WTC11 (cell line): Measurements from ENCODE around the gene QKI.

Source experiments
- ATF2 ChIP-seq: sonication (generic); formaldehyde crosslinking; IDR thresholded peaks from 2 replicates; pipeline ENCODE4 v1.8.1; 2022; ENCODE audit warnings: low read depth, missing genetic modification reagents, borderline replicate concordance
- CREM ChIP-seq: sonication (generic); formaldehyde crosslinking; IDR thresholded peaks from 2 replicates; pipeline ENCODE4 v1.8.1; 2022; ENCODE audit warnings: mild to moderate bottlenecking, missing genetic modification reagents, moderate library complexity
- CTCF ChIP-seq: fragments of 200-600 bp; IDR thresholded peaks from 2 replicates; pipeline ENCODE4 v1.8.0; 2022; ENCODE audit warnings: antibody characterized with exemption
- E2F1 ChIP-seq: sonication (generic); formaldehyde crosslinking; IDR thresholded peaks from 2 replicates; pipeline ENCODE4 v1.8.0; 2022; ENCODE audit warnings: mild to moderate bottlenecking, missing genetic modification reagents
- FOXP4 ChIP-seq: sonication (generic); formaldehyde crosslinking; IDR thresholded peaks from 2 replicates; pipeline ENCODE4 v1.8.0; 2022; ENCODE audit warnings: mild to moderate bottlenecking, missing genetic modification reagents
- MAX ChIP-seq: sonication (generic); formaldehyde crosslinking; IDR thresholded peaks from 2 replicates; pipeline ENCODE4 v1.8.0; 2022; ENCODE audit warnings: mild to moderate bottlenecking, missing genetic modification reagents
- NR3C1 ChIP-seq: sonication (generic); formaldehyde crosslinking; conservative IDR thresholded peaks from 2 replicates; pipeline ENCODE4 v1.8.1; 2023; ENCODE audit warnings: low read depth, mild to moderate bottlenecking, missing genetic modification reagents
- PREB ChIP-seq: sonication (generic); formaldehyde crosslinking; IDR thresholded peaks from 2 replicates; pipeline ENCODE4 v1.8.1; 2022; ENCODE audit warnings: mild to moderate bottlenecking, missing genetic modification reagents, moderate library complexity, borderline replicate concordance
- SP1 ChIP-seq: sonication (generic); formaldehyde crosslinking; conservative IDR thresholded peaks from 2 replicates; pipeline ENCODE4 v1.8.1; 2022; ENCODE audit warnings: missing genetic modification reagents
- STAT6 ChIP-seq: sonication (generic); formaldehyde crosslinking; conservative IDR thresholded peaks from 2 replicates; pipeline ENCODE4 v1.8.1; 2023; ENCODE audit warnings: mild to moderate bottlenecking, low read depth, missing genetic modification reagents, moderate library complexity
- USF2 ChIP-seq: sonication (generic); formaldehyde crosslinking; IDR thresholded peaks from 2 replicates; pipeline ENCODE4 v1.8.1; 2023; ENCODE audit warnings: mild to moderate bottlenecking, missing genetic modification reagents, moderate library complexity
- ZMAT4 ChIP-seq: fragments of 250-450 bp; sonication (Bioruptor Pico); IDR thresholded peaks from 2 replicates; pipeline ENCODE4 v1.9.0; 2021; ENCODE audit warnings: mild to moderate bottlenecking

- no peak for TF ChIP-seq CTCF
- no peak for TF ChIP-seq E2F1 (CRISPR knock-in tag)
- no peak for TF ChIP-seq ATF2 (CRISPR knock-in tag)
- no peak for TF ChIP-seq SP1 (CRISPR knock-in tag)
- TF ChIP-seq ZMAT4, result no peak
- no peak for TF ChIP-seq FOXP4 (CRISPR knock-in tag)
- no peak for TF ChIP-seq USF2 (CRISPR knock-in tag)
- no peak for TF ChIP-seq CREM (CRISPR knock-in tag)
- TF ChIP-seq STAT6, result no peak
- TF ChIP-seq MAX (CRISPR knock-in tag), result no peak
- no peak for TF ChIP-seq NR3C1 (CRISPR knock-in tag)
- TF ChIP-seq PREB, result no peak
Measured at GRCh38 chr6:163617549-163617948, 203.0 kb downstream of the QKI start.
